GM12892 (cell line): ENCODE data around the gene C3orf18.

ENCODE experiments used
- POLR2A ChIP-seq: IDR thresholded peaks from 2 replicates; pipeline ENCODE4 v1.6.1; 2011; ENCODE audit warnings: low read depth, low read length, control low read depth
- POLR2AphosphoS5 ChIP-seq: IDR thresholded peaks from 2 replicates; pipeline ENCODE4 v1.6.1; 2011; ENCODE audit warnings: low read depth, low read length, control low read depth

DNA sequence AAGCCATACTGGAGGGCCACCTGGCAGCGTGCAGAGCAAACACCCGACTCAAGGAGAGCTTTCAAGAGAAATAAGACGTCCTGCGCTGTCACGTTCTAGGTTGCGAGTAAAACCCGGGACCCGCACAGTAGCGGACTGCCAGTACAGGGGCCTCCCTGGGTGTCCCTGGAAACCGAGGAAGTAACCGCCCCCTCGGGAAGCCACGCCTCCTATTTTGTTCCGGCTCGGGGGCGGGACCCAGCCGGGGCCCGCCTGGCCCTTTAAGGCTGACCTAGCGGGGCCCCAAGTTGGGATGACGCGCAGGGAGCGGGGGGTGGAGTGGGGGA is 49.2 kb upstream of the C3orf18 start:
- TF ChIP-seq POLR2A (no peak), POLR2AphosphoS5 (no peak)
